ENCODE data around the gene SYN1. TPM values are rescaled to one million over a fixed set of nuclear protein-coding genes. Genes with fewer than 3 reads are reported as not detected.

The SYN1 gene
- total RNA-seq, 1 donor from 2014 or later, result 5.3 TPM

GRCh38 chrX:47566841-47567240 is 52.8 kb downstream of the SYN1 start:
- DNase-seq (ENCODE audit: low spot score, unreplicated experiment), result no peak
- Mint-ChIP-seq H3K4me1 (ENCODE audit: low read depth) (no peaks in the 10 kb centered on the region), H3K27me3 (no peaks in the 10 kb centered on the region), H3K36me3 (ENCODE audit: insufficient read depth) (peaks cover 20% of the 10 kb centered on the region), H3K27ac (no peak overlapping the region), H3K4me3 (ENCODE audit: low read depth) (no peak overlapping the region), H3K9me3 (ENCODE audit: low read depth) (peaks cover 9% of the 10 kb centered on the region)
- no peak for TF ChIP-seq CTCF (IDR thresholded peaks at IDR 0.05; ENCODE audit: unreplicated experiment)

DNA sequence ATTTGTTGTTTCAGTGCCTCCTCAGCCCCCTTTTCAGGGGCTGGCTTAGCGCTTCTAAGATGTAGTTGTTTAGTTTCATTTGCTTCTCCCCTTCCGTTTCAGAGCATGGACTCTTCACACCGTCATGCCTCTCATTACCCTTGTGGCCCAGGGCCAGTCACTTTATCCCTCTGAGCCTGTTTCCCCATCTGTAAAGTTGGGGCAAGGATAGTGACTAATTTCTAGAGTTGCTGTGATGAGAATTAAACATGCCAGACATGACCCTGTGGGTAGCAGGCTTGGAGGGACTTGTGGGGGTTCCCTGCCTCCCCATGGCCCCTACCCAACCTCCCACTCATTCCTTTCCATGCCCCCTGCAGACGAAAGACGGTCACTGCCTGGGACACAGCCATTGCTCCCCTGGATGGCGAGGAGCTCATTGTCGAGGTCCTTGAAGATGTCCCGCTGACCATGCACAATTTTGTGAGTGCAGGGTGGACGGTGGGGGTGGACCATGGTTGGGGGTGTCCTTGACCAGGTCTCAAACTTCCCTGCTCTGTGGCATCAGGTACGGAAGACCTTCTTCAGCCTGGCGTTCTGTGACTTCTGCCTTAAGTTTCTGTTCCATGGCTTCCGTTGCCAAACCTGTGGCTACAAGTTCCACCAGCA is 55.1 kb downstream of the SYN1 start:
- peaks cover 8% of the 10 kb centered on the region for H3K9me3 Mint-ChIP-seq (ENCODE audit: low read depth)
- DNase-seq (ENCODE audit: low spot score, unreplicated experiment), result no peak
- H3K4me1 Mint-ChIP-seq (ENCODE audit: low read depth), result peaks cover 9% of the 10 kb centered on the region
- peaks cover 12% of the 10 kb centered on the region for H3K36me3 Mint-ChIP-seq (ENCODE audit: insufficient read depth)
- H3K27me3 Mint-ChIP-seq, result no peaks in the 10 kb centered on the region
- H3K27ac Mint-ChIP-seq, result no peak overlapping the region
- no peak overlapping the region for H3K4me3 Mint-ChIP-seq (ENCODE audit: low read depth)
- no peak for TF ChIP-seq CTCF (IDR thresholded peaks at IDR 0.05; ENCODE audit: unreplicated experiment)

- Mint-ChIP-seq H3K36me3 (ENCODE audit: insufficient read depth) (peaks cover 8% of the 10 kb centered on the region), H3K27ac (no peak overlapping the region), H3K27me3 (no peaks in the 10 kb centered on the region), H3K9me3 (ENCODE audit: low read depth) (peaks cover 8% of the 10 kb centered on the region), H3K4me3 (ENCODE audit: low read depth) (no peak overlapping the region), H3K4me1 (ENCODE audit: low read depth) (peaks cover 9% of the 10 kb centered on the region)
- no peak for DNase-seq (ENCODE audit: low spot score, unreplicated experiment)
- TF ChIP-seq CTCF (IDR thresholded peaks at IDR 0.05; ENCODE audit: unreplicated experiment), result no peak
Observed at GRCh38 chrX:47563801-47564315, 55.8 kb downstream of the SYN1 start.

GRCh38 chrX:47562615-47563243 is 56.9 kb downstream of the SYN1 start:
- no peak overlapping the region for H3K27ac Mint-ChIP-seq
- no peak for DNase-seq (ENCODE audit: low spot score, unreplicated experiment)
- peaks cover 13% of the 10 kb centered on the region for H3K4me1 Mint-ChIP-seq (ENCODE audit: low read depth)
- H3K36me3 Mint-ChIP-seq (ENCODE audit: insufficient read depth), result peaks cover 8% of the 10 kb centered on the region
- H3K4me3 Mint-ChIP-seq (ENCODE audit: low read depth), result peak overlapping the region; percentile 70
- peak; percentile 29 for TF ChIP-seq CTCF (IDR thresholded peaks at IDR 0.05; ENCODE audit: unreplicated experiment)
- H3K9me3 Mint-ChIP-seq (ENCODE audit: low read depth), result peaks cover 8% of the 10 kb centered on the region
- H3K27me3 Mint-ChIP-seq, result no peaks in the 10 kb centered on the region

DNA sequence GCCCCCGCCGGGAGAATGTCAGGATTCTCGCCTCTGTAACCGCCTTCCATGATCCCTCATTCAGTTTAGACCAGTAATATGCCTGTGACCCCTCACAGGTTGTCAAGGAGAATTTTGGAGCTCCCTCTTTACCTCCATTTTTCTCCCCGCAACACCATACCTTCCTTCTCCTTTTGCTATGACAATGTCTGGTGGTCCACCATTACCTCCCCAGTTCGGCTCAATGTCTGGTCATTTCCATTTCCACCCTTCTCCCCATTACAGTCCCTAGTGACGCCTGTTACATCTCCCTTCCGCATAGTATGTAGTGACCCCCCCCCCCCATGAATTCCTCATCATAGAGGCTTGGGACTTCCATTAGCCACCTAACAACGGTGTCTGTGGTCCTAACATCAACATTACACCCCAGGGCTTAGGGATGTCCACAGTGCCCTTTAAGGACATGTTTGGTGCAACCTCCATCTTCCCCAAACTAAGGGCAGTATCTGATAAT is 58.0 kb downstream of the SYN1 start:
- H3K4me1 Mint-ChIP-seq (ENCODE audit: low read depth), result peaks cover 13% of the 10 kb centered on the region
- H3K9me3 Mint-ChIP-seq (ENCODE audit: low read depth), result peaks cover 8% of the 10 kb centered on the region
- H3K4me3 Mint-ChIP-seq (ENCODE audit: low read depth), result peak overlapping the region; percentile 90
- H3K36me3 Mint-ChIP-seq (ENCODE audit: insufficient read depth), result peaks cover 6% of the 10 kb centered on the region
- no peaks in the 10 kb centered on the region for H3K27me3 Mint-ChIP-seq
- DNase-seq (ENCODE audit: low spot score, unreplicated experiment), result no peak
- TF ChIP-seq CTCF (IDR thresholded peaks at IDR 0.05; ENCODE audit: unreplicated experiment), result no peak
- H3K27ac Mint-ChIP-seq, result peak overlapping the region; percentile 96
